GM18505 (cell line): ENCODE data around the gene MAGI2.

Source experiments
- ATAC-seq: cut with Tn5 transposase; IDR thresholded peaks from one replicate; pipeline ENCODE4 v1.9.1; 2021; ENCODE audit not compliant: unreplicated experiment
- POLR2A ChIP-seq: IDR thresholded peaks from 4 replicates; pipeline ENCODE4 v1.6.1; 2011; ENCODE audit warnings: borderline replicate concordance; ENCODE audit not compliant: insufficient read depth, insufficient read length; ENCODE audit errors: extremely low read depth

Gene MAGI2

DNA sequence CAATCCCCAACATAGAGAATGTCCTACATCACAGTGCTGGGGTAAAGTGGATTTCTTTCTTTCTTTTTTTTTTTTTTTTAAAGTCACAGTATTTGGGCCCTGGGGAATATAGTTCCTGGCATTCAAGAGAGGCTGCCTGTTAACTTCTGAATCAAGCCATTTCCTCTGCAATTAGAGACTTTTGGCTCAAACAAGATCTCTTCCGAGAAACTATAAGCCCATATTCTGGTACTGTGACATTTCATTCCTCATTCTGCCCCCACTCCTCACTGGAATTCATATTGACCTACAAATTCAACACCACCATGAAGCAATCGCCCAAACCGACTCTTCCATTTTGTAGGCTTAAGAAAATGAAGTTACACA lies 1467.5 kb downstream of the MAGI2 start:
- ATAC-seq, result no peak
- no peak for TF ChIP-seq POLR2A

DNA sequence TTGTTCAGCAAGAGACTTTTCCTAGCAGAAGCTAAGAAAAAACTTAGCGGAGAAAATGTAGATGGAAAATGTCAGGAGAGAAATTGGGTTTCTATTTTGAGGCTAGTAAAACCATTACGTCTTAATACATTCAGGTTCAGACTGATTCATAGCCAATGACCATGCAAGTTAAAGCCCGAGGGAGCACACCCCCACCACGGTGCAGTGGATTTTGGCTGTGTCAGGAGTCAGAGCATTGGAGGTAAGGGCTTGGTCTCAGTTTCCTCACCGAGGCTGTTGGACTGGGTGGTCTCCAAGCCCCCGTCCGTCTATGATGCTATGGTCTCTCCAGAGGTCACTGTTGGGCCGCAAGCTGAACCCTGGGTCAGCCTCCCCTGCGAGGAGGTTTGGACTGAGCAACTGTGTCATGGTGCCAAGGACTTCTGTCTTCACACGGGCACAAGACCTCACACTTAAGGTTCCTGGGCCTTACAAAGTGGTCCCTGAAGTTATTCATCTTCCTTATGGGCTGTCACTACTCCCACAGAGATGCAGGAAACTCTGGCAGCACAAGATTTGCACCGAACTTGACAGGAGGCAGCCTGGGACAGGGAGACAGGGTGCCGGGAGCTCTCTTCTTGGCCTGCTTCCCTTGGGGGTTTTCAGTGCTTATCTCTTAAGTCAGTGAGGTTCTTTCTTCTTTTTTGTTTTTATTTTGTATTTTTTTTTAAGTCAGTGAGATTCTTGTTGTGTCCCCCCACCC lies 1468.1 kb downstream of the MAGI2 start:
- TF ChIP-seq POLR2A, result no peak
- ATAC-seq, result no peak

DNA sequence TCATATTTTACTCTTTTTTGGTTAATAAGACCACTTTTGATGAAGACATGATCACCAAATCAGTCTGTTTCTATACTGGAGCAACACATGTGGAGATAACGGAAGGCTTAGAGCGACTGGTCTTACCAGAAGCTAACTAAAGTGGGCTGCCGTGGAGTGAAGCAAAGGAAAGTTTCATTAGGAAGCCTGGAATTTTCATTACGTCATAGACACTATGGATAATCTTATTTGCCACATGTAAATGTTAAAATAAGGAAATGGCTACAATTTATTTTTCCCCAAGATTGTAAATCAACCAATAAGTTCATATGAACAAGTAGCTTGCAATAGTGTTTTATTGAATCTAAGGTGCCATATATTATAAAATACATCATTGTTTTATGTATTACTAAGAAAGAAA lies 1469.5 kb downstream of the MAGI2 start:
- TF ChIP-seq POLR2A, result no peak
- ATAC-seq, result no peak

DNA sequence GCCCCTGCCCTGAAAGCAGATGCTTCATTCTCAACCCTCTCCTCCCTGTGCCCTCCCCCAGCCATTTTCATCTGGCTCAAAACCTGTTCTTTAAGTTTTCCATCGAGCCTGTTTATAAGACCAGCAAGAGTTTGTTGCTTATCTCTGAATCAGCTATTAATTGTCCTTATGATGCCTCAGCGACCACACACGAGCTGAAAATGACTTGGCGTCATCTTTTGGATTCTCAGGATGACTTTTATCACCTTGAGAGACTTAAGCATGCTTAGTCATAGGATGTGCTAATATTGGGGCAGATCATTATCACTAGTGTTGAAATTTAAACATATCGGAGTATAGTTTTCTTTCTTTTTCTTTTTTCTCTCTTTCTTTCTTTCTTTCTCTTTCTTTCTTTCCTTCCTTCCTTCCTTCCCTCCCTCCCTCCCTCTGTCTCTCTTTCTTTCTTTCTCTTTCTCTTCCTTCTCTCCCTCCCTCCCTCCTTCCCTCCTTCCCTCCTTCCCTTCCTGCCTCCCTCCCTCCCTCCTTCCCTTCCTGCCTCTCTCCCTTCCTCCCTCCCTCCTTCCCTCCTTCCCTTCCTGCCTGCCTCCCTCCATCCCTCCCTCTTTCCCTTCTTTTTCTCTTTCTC lies 1470.4 kb downstream of the MAGI2 start:
- TF ChIP-seq POLR2A, result no peak
- no peak for ATAC-seq

DNA sequence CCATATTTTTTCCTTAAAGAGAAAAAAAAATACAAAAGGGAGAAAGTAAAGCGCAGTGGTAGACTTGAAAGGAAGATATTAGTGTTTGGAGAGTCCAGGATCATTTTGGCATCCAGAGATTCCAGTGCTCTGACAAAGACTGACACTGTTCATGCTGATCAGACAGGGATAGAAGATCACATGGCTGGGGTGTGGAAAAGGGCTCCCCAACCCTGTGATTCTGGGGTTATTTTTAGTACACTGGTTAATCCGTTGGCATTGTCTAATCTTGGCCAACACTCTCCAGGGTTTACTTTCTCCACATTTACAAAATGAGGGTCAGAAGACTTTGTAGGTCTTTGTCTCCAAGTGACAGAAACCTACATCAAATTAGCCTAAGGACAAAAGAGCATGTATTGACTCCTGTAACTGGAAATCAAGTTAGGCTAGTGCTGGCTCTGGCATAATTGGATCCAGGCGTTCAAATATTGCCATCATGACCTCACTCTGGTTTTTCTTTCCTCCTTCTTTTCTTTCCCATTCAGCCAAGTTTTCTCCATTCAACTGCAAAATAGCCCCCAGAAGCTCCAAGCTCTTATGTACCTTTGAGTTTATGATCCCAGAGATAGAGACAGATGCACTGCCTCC lies 1473.3 kb downstream of the MAGI2 start:
- ATAC-seq, result no peak

DNA sequence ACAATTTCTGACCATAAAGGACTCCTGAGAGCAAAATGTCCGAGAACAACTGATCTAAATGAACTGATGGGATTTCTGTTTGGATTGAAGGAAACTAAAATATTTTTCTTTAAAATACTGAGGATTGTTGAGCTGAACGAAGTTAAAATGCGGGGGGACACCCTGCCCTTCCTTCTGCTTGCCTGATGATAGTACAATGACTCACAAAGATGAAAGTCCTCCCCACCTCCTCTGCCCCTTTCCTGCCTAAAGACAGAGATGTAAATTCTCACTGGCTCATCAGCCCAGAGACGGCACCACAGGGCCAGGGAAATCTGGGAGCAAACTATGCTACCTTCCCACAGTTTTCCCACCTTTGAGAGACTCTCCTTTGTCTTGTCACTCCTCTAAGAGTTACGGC lies 1474.2 kb downstream of the MAGI2 start:
- no peak for TF ChIP-seq POLR2A
- ATAC-seq, result no peak

More for the DNA sequence above, 1473.3 kb downstream of the MAGI2 start:
- no peak for TF ChIP-seq POLR2A

DNA sequence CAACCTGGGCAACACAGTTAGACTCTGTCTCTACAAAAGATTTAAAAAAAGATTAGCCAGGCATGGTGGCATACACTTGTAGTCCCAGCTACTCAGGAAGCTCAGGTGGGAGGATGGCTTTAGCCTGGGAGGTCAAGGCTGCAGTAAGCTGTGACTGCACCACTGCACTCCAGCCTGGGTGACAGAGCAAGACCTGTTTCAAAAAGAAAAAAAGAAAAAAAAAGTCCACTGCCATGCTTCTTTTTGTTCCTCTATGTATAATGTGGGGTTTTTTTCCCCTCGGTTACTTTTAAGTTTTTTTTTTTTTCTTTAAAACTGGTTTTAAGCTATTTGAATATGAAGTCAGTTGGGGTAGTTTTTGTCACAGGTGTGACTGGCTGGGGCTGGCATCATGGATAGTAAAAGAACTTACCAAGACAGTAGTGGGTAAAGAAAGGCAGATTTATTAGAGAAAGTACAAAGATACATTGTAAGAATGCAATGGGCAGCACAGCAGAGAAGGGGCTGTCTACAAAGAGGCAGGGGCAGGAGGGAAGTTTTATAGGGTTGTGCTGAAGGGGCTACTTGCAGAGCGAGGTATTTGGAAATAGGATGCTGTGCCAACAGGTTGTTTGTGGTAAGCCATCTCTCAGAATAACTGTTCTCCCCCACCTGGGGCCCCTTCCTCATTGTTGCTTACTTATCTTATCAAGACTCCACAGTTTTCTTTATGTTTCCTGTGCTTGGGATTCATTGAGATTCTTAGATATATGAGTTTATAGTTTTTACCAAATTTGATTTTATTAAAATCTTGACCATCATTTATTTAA lies 1477.6 kb downstream of the MAGI2 start:
- TF ChIP-seq POLR2A, result no peak
- ATAC-seq, result no peak

DNA sequence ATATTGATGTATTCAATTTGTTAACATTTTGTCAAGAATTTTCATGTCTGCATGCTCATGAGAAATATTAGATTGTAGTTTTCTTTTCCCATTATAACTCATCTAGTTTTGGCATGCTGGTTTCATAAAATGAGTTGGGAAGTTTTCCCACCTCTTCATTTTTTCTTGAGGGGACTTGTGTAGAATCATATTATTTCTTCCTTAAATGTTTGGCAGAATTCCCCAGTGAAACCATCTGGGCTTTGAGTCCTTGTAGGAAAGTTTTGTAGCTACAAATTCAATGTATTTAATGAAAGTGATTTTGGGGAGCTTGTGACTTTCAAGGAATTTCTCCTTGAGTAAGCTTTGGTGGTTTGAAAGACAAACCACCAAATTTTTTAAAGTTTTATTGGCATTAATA lies 1481.7 kb downstream of the MAGI2 start:
- no peak for TF ChIP-seq POLR2A
- ATAC-seq, result no peak

DNA sequence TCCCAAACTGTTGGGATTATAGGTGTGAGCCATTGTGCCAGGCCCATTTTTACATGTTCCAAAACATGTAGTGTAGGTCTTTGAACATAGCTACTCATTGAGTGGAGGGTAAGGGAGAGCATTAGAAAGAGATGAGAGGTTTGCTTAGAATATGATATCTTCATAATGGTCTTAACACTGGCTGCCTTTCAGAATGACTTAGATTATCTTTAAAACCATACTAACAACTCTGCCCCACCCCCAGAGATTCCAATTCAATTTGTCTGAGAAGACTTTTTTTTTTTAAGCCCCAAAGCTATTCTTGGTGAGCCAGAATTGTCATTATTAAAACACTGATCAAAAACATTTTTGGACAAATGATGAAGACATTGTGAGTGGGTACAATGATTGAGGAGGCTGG lies 1486.0 kb downstream of the MAGI2 start:
- no peak for ATAC-seq

More for the DNA sequence above, 1486.0 kb downstream of the MAGI2 start:
- TF ChIP-seq POLR2A, result no peak
